ENCODE results near the gene TSPAN31. TPM values are rescaled to one million over a fixed set of nuclear protein-coding genes. Genes with fewer than 3 reads are reported as not detected.
A peak's percentile ranks its signal among the peaks of the same experiment; 100 is the strongest.

TSPAN31 gene
- total and polyA plus RNA-seq, 9 of the 15 experiments (the other 6 are each of a cell fraction or from before 2014, with no cell fraction given) = 11.3 to 26.4 (median 14.3) TPM

- peak; percentile 75; the same call in 1 of the 2 replicates for TF ChIP-seq GTF2E2 (tag; IDR thresholded peaks at IDR 0.05)
- no peak for TF ChIP-seq PHB2 (IDR thresholded peaks at IDR 0.05; ENCODE audit: low read depth)
- peak overlapping the region in 1 of 2 experiments; percentile 89; a peak in 1 of 4 replicates for H3K9ac ChIP-seq (ENCODE audit: insufficient read depth in 1 of 2, low read depth in 2 of 2, low read length in 2 of 2)
Observed at GRCh38 chr12:57781801-57782200, 37.0 kb downstream of the TSPAN31 start.

GRCh38 chr12:57782243-57782607 is 37.4 kb downstream of the TSPAN31 start:
- in situ Hi-C loops (cut with MboI) = no loop called here
- ChIA-PET CTCF (ENCODE audit: low intra/inter-chr PET ratio) (interaction anchor here (0.6 to 1.9 kb wide), 2 partner anchors 25 to 122 kb away, joined by 3 to 14 read pairs; no protein-coding TSS in a partner anchor), POLR2A (interaction anchor here (0.6 to 1.4 kb wide), 4 partner anchors 9 to 14 kb away, joined by 3 to 9 read pairs (median 5); partner anchors contain the start of genes EEF1AKMT3 and METTL1)
- Histone ChIP-seq H3K4me3 (peak overlapping the region; percentile 69), H3K27ac (ENCODE audit: extremely low read depth, low read depth, low read length) (peak overlapping the region; percentile 55), H3K36me3 (ENCODE audit: control insufficient read depth, insufficient read depth, low read length) (peaks cover 41% of the 10 kb centered on the region), H3K4me1 (replicated peaks in 1 of 2; ENCODE audit: control insufficient read depth in 2 of 2, insufficient read depth in 2 of 2, low read length in 2 of 2) (peaks cover 8 to 12% of the 10 kb centered on the region in 2 experiments; a peak in 4 of 5 replicates), H3K9me1 (ENCODE audit: control insufficient read depth, insufficient read depth, low read length) (no peaks in the 10 kb centered on the region), H2AFZ (ENCODE audit: low read depth, low read length) (peak overlapping the region; percentile 86), H3K27me3 (ENCODE audit: control insufficient read depth in 2 of 2, insufficient read depth in 2 of 2, low read length in 2 of 2) (no peaks in the 10 kb centered on the region), H4K20me1 (replicated peaks; ENCODE audit: control insufficient read depth, insufficient read depth, low read length) (no peaks in the 10 kb centered on the region), H3K9me3 (replicated peaks; ENCODE audit: control insufficient read depth, insufficient read depth, low read depth, low read length) (no peaks in the 10 kb centered on the region), H3K9ac (ENCODE audit: insufficient read depth in 1 of 2, low read depth in 2 of 2, low read length in 2 of 2) (peak overlapping the region in 1 of 2 experiments; percentile 89; a peak in 2 of 4 replicates), H3K79me2 (ENCODE audit: control insufficient read depth, insufficient read depth, low read length) (peaks cover 28% of the 10 kb centered on the region), H3K4me2 (ENCODE audit: insufficient read depth, low read length) (peak overlapping the region; percentile 96)
- no TSS peak for BruUV-seq (replicated peaks)
- DNase-seq (ENCODE audit: extremely low read depth in 1 of 4, low spot score in 3 of 4) (no peak), ATAC-seq (no peak), FAIRE-seq (no peak)
- intact Hi-C loops (cut with micrococcal nuclease) = no loop called here
- WGBS (ENCODE audit: insufficient coverage, low coverage, missing lambda C conversion rate) = 23% methylated on average over 4 of the region's 4 CpGs
- TF ChIP-seq ASH1L (IDR thresholded peaks at IDR 0.05; ENCODE audit: borderline replicate concordance, low read depth, partially characterized antibody) = peak; percentile 11
- no peak for TF ChIP-seq CEBPB (tag; IDR thresholded peaks at IDR 0.05)
- no peak for TF ChIP-seq IRF1 (CRISPR knock-in tag; IDR thresholded peaks at IDR 0.05; ENCODE audit: borderline replicate concordance)
- TF ChIP-seq NFATC3 (IDR thresholded peaks at IDR 0.05) = 0 out of 2 replicates have a peak, but pooled peaks have one; percentile 66
- TF ChIP-seq ZBTB26 (CRISPR knock-in tag; IDR thresholded peaks at IDR 0.05) = no peak
- TF ChIP-seq ZNF146 (CRISPR knock-in tag; IDR thresholded peaks at IDR 0.05; ENCODE audit: unreplicated experiment) = no peak
- TF ChIP-seq NR3C1 (CRISPR knock-in tag; IDR thresholded peaks at IDR 0.05) = no peak
- no peak for TF ChIP-seq FOXO4 (CRISPR knock-in tag; IDR thresholded peaks at IDR 0.05)

More at GRCh38 chr12:57781801-57782200, 37.0 kb downstream of the TSPAN31 start:
- ChIA-PET CTCF (ENCODE audit: low intra/inter-chr PET ratio) (interaction anchor here (0.5 to 1.9 kb wide), 2 partner anchors 122 to 199 kb away, joined by 4 to 14 read pairs; no protein-coding TSS in a partner anchor), POLR2A (interaction anchor here (0.6 to 1.6 kb wide), 4 partner anchors 9 to 323 kb away, joined by 3 to 9 read pairs (median 3); partner anchors contain the start of genes EEF1AKMT3 and METTL1)
- BruUV-seq (replicated peaks) = no TSS peak
- peak; percentile 19 for FAIRE-seq
- no peak for DNase-seq (ENCODE audit: extremely low read depth in 1 of 4, low spot score in 3 of 4)
- Histone ChIP-seq H3K36me3 (ENCODE audit: control insufficient read depth, insufficient read depth, low read length) (peaks cover 37% of the 10 kb centered on the region), H4K20me1 (replicated peaks; ENCODE audit: control insufficient read depth, insufficient read depth, low read length) (no peaks in the 10 kb centered on the region), H2AFZ (ENCODE audit: low read depth, low read length) (peak overlapping the region; percentile 86; the same call in 1 of the 2 replicates), H3K9me3 (replicated peaks; ENCODE audit: control insufficient read depth, insufficient read depth, low read depth, low read length) (no peaks in the 10 kb centered on the region), H3K4me3 (no peak overlapping the region), H3K27ac (ENCODE audit: extremely low read depth, low read depth, low read length) (peak overlapping the region; percentile 55), H3K9me1 (ENCODE audit: control insufficient read depth, insufficient read depth, low read length) (no peaks in the 10 kb centered on the region), H3K27me3 (ENCODE audit: control insufficient read depth in 2 of 2, insufficient read depth in 2 of 2, low read length in 2 of 2) (no peaks in the 10 kb centered on the region), H3K79me2 (ENCODE audit: control insufficient read depth, insufficient read depth, low read length) (peaks cover 28% of the 10 kb centered on the region), H3K4me1 (replicated peaks in 1 of 2; ENCODE audit: control insufficient read depth in 2 of 2, insufficient read depth in 2 of 2, low read length in 2 of 2) (peaks cover 8 to 12% of the 10 kb centered on the region in 2 experiments; a peak in 4 of 5 replicates), H3K4me2 (ENCODE audit: insufficient read depth, low read length) (0 out of 2 replicates have a peak overlapping the region, but pooled peaks have one; percentile 96)
- no peak for ATAC-seq
- in situ Hi-C loops (cut with MboI) (no loop called here), intact Hi-C loops (cut with micrococcal nuclease) (no loop called here)
- 44% methylated on average over 2 of the region's 2 CpGs for WGBS (ENCODE audit: insufficient coverage, low coverage, missing lambda C conversion rate)

All from K562 (cell line).